Right hindlimb (tissue), 1 donor: Measurements from ENCODE around the gene TSPAN9.

Source experiments
- DNase-seq: peaks from one replicate; pipeline ENCODE4 v3.0.0-alpha.2; 2018

TSPAN9 gene

DNA sequence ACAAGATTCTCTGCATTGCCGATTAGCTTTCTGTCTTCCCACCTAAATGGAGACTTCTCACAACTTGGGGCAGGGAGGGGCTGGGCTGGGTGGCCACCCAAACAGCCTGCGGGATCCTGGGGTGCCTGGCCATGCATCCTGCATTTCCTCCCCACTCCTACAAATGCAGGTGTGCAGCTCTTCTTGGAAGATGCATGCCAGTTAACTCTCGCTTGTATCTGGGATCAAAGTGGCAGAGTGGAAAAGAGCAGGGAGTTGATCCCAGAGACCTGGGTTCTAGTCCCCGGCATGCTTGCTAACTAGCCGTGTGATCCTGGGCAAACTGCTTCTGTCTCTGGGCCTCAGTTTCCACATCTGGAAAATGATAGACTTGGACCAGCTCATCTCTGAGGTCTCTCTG is 136.6 kb downstream of the TSPAN9 start:
- no peak for DNase-seq

DNA sequence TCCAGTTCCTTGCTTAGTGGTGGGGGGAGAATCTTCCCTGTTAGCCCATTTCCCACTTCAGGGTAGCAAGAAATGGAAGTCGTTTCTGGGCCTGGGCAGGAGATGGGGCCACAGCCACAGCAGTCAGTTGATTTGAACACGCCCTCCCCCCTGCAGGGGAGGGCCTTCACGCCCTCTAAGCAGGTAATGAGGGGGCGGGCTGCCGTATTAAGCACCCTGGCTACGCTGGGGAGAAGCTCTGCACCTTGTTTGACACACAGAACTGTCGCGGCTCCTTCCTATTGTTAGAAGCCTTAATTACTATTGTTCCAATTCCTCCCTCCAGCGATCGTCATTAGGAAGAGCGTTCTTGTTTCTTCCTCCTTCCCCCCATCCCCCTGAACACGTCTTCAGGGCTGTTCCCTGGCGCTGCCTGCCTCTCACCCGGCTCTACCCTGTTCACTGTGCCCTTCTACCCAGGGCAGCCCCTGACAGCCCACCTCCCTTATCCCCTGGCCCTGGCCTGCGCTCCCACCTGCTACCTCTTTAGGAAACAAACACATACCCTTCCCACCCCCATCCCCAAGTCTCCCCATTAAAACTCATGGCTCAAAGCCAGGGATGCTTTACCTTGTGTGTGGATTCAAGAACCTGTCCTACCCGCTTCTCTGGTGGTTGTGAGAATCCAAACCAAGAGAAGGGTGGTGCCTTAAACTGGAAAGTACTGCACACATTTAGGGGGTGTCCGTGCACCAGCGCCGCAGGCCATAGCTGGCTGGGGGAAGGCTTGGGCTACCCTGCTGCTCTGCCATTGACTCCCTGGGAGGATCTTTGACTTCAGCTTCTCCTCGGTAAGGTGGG is 137.6 kb downstream of the TSPAN9 start:
- no peak for DNase-seq

DNA sequence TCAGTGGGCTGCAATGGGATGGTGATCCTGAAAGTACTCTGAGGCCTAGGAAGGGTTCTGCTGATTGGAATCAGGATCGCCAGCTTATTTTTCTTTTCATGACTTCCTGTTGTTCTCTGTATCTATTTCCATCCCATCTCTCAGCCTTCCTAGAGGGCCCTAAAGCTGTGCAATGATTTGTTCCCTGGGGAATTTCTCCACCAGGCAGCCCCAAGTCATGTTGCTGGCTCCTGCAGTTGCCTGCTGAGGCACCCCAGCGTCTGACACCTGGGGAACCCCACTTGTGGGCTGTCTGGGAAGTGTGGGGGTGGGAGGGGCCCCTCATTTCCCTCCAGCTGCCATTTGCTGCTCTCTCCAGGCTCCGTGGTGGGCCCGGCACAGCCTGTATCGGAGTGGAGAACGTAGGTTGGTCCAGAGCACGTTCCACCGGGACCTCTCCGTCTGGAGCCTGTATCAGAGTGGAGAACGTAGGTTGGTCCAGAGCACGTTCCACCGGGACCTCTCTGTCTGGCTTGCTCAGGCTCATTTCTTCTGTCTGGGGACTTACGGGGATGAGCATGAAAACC is 138.3 kb downstream of the TSPAN9 start:
- no peak for DNase-seq

DNA sequence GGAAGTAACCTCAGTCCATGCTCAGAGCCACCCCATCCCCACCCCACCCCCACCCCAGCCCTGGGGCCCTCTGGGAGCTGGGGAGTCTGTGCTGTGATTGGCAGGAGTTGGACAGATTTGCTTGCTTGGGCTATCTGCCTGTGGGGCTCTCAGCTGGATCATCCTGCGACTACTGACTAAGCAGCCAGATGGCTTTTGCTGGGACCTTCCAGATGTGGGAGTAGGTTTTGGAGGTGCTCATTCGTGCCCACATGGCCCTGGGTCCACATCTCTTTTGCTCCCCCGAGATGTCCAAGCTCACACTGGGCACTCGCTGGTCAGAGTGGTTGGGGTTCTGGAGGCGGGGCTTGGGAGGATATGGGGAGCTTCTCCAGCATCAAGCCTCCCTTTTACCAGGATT is 138.9 kb downstream of the TSPAN9 start:
- DNase-seq = no peak

DNA sequence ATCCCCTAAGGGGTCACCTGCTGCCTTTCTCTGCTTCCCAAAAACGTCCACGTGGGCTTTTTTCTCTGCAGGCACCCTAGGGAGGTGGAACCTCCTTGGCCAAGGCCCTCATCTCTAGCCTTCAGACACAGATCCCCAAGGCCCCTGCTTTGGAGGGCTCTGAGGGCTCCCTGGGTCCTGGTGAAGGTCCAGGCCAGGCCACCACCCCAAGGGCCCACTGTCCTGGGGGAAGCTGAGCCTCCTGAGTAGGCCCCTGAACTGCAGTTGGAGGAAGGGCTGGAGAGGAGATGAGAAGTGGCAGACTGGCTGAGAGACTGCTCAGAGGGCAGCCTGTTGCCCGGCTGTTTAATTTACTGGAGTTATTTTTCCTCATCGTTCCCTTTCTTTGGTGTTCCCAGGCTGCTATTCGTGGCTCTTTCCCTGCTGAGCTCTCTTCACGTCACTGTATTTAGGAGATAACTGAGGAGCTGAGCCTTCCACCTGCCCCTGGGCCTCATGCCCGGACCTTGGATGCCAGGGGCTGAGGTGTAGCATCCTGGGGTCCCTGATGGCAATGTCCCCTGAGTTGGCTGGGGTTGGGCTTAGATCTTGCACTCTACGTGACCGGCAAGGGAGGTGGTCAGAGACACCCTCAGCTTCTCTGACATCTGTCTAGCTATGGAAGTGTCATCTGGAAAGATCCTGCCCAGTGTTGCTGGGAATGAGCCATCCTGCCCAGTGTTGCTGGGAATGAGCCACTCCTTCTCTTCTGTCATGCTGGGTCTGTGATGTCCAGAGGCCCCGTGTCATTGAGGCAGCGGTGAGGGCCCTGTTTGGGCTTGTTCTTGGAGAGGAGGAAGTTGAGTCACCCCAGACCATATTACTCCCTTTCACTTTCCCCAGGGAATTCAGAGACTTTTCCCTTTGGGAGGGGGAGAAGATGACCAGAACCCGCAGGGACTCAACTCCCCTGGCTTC is 139.8 kb downstream of the TSPAN9 start:
- DNase-seq = no peak

DNA sequence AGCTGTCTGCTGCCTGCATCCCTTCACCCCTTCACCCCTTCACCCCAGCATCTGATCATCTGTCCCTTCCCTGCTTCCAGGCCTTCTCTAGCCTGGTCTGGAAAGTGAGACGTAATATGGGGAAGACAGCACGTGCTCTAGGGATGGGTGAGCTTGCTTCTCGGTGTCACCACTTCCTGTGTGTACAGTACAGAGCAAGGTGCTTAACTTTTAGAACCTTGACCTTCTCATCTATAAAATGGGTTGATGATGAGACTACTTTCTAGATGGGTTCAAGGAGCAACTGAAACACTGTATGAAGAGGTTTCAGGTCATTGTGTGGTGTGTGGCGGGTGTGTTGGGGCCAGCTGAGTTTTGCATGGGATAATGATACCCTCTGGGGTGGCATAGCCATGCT is 140.5 kb downstream of the TSPAN9 start:
- DNase-seq = no peak

DNA sequence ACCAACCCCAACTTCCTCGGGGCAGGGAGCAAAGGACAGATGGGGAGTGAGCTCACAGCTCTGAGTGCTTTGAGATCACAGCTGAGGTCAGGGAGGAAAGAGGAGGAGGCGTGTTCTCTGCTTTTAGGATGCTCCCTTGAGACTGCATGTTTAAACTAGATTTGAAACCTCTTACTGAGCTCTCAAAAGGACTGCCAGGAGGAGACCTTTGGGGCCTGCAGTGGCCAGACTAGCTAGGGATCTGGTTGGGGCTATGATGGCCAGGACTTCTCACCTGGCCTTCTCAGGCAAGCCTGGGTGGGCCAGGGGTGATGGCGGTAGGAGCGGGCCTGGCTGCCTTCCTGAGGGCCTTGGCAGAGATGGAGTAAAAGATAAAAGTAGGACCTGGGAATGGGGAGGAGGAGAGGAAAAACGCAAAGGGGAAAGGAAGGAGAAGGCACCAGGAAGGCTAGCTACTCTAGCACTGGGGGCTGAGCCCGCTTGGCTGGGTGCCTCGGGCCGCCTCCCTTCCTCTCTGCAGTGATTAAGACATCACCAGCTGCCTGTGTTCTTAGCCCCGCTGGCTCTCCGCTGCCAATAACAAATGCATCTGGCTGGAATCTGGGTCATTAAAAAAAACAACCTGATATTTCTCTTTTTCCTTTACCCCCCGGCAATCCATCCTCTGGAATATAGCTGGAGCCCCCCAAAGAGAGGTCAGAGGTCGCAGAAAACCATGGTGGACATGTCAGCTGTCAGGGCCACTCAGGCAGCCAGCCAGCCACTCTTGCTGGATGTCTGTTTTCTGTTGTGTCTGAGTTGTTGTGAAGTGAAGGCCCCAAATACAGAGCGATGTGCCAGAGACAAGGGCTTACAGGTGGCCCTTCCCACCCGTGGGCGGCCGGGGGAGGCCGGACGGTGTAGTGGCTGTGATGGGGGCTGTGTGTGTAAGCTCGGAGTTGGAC is 141.3 kb downstream of the TSPAN9 start:
- DNase-seq = peak; percentile 81

DNA sequence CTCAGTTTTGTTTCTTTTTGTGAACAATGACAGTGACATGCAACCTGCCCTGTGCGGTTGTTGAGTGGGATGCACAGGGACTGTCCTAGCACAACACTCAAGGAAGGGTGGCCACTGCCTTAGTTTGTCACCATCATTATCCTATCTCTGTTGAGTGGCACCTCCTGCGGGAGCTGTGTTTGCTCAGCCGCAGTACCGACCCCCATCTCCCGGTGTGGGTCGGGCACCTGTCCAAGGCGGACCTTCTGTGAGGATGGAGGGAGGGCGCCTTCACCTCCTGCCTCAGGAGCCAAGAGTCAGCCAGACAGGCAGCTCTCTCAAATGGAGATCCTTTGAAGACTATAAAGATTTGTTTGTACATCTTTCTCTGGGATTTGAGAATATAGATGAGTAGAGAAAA is 142.1 kb downstream of the TSPAN9 start:
- no peak for DNase-seq

DNA sequence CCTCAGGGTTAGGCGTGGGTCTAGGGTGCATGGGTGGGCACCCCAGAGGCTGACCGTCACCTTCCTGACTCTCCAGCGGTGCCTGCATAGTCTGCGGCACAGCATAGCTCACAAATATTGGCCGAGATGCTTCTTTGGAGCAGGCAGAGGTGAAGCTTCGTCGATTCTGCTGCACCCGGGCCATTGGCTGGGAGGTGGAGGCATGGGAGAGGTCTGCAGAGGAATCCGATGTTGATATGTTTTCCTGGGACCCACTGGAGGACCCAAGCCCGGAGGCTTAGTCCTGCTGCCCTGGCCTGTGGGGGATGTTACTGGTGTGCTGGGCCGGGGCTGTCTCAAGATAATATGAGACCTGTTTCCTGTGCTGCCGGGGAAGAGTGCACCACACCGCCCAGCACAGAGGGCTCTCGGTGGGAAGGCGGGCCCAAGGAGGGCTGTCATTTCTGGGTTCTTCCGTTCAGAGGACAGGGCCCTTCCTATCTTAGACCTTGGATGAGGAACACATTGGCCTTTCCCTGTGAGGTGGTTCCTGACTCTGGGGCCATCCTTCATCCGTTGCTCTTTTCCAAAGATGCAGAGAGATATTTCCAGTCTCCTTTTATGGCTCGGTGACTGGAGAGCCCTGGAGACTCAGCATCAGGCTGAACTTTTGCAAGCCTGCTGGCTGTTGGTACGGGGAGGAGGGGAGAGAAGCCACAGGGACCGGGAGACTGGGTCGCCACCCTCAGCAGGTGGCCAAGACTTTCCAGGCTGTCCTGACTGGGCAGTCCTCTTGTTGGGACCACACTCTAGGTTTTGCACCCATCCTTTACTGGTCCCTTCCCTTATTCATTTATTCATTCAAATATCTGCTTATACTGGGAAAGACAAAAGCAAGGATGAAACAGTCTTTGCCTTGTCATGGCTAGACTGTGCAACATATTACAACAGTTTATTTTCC is 143.5 kb downstream of the TSPAN9 start:
- no peak for DNase-seq

DNA sequence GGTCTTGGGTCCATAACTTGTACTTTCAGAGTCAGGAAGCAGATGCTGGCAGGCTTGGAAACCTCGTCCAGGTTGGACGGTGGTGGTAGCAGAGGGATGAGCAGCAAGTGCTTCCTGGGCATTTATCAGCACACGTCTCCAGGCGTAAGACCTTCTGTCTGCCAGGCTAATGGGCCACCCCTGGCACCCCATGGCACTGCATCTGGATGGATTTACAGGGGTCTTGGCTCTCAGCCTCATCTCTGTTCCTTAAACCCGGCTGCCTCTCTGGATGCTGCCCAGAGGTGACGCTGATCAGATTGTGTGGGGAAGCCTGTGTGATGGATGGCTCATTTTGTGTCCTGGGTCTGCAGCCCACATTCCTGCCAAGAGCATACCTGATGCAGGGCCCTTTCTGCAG is 145.1 kb downstream of the TSPAN9 start:
- DNase-seq = no peak

DNA sequence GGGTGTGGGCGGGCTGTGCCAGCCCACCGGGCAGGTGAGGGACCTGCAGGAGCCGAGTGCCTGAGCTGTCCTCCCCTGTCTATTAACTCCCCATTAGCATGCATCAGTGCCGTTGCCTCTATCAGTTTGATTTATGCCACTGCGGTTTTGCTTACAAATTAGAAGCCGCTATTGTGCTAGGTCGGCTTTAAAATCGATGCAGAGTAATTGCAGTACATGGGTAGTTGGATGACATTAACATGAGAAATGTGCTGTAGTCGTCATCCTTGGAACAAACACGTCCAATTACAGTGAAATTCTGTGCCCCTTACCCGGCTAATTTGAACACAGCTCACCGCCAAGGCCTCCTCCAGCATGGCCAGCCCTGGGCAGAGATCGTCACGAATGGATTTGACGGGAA is 145.8 kb downstream of the TSPAN9 start:
- no peak for DNase-seq

DNA sequence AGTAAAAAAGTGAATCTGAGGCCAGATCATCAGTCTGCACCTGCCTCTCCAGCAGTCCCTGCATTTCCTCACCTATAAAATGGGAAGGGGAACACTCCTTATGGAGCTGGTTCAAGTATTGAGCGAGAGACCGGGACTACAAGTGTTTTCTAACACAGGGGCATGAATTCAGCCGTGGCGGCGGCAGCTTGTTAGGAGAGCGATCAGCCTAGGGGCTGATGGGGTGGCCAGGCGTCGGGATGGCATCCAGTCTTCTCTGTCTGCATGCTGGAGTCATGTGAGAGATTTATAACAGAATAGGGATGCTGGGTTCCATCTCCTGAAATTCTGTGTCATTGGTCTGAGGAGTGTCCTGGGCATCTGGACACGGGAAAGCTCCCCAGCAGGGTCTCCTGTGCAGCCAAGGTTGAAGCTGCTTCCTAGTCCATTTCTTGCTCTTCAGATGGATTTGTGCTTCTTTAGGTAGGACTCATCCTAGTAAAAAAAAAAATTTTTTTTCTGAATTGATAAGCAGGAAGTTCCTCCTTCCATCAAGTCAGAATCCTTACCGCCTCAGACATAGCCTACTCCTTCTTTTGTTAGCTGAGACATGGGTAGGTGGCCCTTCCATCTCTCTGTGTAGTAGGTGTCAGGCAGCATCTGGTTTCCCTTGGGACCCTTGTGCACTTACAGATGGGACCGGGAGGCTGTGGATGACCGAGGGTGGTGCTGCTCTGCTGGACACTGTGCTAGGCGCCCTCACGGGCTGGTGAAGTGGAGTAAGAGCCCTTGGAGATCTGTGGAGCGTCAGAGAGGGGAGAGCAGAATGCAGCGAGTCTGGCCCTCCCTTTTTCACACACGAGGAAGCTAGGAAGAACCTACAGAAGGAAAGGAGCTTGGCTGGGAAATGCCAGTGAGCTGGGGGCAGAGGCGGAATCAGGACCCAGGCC is 146.7 kb downstream of the TSPAN9 start:
- no peak for DNase-seq

DNA sequence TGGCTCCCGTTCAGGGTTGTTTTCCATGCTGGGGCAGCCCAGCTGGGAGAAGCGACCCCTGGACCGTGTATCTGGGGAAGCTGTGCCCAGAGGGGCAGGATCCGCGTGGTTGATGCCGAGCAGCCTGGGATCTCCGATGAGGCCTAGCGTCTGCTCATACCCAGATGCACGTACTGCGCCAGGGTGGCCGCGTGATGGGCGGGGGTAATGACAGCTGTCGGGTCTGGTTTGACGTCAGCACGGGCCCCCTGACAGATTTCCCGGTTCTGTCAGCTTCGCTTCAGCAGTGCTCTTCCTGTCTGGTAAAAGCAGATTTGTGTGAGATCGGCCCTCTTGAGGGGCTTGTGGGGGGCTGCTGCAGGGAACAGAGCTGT is 147.3 kb downstream of the TSPAN9 start:
- peak; percentile 78 for DNase-seq

DNA sequence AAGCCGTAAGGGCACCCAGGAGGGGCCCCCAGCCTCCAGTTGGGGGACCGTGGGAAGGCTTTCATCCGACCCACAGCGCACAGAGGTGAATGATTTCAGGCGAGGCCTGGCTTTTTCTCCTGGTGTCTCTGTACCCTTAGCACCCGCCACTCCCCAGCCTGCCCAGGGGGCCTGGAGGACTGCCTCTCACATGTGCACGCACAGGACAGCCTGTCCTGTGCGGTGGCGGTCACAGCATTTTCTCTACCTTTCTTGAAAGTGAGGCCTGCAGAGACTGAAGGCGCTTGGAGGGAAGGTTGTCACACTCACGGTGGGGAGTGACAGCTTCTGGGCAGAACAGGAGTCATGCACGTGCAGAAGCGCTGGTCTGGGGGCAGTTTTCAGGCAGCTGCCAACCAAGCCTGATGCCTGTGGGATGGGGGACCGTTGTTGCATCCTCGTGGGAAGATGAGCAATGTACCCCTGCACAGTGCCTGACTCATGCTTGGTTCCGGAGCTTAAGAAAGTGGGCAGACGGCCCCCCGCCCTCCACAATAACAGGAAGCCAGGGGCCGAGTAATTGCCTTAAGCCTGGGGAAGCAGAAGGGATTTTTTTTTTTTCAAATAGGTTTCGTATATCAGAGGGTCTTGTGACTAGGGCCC is 148.1 kb downstream of the TSPAN9 start:
- no peak for DNase-seq

DNA sequence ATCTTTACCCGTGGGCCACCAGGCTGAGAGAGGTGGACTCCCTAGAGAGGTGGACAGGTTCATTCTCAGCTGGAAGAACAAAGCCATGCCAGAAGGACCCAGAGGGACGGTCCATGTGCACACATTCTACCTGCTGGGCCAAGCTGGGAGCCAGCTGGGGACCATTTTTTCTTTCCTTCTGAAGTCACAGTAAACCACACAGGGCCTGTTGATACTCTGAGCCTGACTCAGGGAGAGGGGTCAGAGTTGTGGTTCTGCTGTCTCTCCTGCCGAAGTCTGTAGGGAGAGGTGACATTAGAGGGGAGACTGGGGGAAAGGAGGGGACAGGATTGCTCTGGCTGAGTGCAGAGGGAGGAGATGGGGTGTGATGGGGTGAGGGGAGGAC is 148.6 kb downstream of the TSPAN9 start:
- DNase-seq = no peak

DNA sequence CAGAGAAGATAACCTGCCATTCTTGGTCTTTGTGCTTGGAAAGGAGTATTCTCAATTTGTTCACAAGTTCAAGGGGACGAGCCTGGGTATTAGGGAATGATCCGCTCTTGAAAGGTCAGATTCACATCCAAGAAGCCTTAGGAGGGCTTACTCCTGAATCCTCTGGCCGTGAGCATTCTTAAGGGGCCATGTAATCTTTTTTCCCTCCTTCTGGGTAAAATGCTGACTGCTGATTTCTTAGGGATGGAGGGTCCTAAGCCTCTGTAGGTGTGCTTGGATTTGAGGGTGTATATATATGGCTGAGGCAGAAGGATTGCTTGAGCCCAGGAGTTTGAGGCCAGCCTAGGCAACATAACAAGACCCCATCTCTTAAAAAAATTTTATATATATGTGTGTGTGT is 149.1 kb downstream of the TSPAN9 start:
- DNase-seq = no peak

DNA sequence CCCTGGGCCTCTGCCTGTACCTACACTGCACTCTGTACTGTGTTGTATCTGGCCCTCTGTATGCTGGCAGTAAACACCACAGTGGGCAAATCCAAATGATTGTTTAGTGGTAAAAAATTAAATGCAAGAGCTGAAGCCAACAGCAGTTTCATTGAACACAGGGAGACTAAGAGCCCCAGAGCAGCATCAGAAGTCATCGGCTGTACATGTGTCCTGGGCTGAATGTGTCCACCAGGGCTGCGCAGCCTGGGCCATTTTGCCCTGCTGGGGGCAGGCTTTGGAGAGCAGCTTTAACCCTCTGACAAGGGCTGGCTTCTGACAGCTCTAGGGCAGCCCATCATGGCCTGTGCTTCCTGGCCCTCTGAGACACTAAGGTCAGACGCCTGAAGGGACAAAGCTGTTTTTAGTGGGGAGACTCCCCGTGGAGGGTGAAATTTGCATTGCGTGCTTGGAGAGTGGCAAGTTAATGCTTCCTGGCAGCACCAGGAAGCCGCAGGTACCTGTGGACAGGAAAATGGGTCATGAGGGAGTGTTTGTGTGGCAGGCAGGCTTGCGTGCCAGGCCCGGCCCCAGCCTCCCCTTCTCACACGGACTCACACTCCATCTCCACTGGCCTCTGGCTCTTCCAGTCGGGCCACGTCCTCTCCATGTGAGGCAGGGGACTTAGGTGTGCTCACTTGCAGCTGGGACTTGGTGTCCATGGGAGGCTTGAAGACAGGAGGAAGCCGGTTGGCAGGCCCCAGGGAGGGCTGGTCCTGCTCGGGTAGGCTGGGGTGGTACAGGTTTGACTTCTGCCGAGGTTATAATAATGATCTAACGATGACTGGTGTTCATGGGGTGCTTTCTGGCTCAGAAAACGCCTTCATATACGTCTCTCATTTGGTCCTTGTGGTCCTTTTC is 150.1 kb downstream of the TSPAN9 start:
- no peak for DNase-seq

DNA sequence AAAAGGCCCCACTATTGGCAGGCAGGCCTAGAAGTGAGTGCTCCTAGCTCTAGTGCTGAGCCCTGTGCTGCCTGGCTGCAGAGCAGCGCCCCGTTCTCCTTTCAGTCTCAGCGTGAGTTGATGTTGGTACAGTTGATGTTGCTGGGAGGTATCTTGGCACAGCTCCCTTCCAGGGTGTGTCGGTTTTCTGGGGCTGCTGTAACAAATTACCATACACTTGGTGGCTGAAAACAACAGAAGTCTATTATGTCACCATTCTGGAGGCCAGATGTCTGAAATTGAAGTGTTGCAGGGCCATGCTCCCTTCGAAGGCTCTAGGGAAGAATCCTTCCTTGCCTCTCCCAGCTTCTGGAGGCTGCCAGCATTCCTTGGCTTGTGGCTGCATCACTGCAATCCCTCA is 151.4 kb downstream of the TSPAN9 start:
- DNase-seq = no peak

DNA sequence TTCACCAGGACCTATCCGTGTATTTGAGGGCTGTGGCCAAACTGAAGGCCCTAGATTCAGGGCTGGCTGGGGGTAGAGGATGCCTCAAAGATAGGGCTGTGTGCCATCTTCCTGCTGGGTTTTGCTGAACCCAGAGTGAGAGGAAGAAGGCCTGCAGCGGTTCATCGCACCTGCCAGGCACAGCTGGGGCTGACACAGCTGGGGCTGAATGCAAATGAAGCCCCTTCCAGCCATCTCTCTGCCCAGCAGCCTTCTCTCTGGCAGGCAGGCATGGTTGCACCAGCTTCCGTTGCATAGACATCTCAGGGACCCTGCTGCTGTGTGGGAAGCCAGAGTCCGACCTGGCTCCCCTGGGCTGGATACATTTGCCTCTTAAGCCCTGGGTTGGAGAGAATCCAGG is 152.4 kb downstream of the TSPAN9 start:
- DNase-seq = no peak
